ENCODE data around the gene FGD6.

The FGD6 gene

GRCh38 chr12:95206916-95207315, 10.4 kb downstream of the FGD6 start (continued):
- TF ChIP-seq POU6F1 (CRISPR knock-in tag; IDR thresholded peaks at IDR 0.05; ENCODE audit: borderline replicate concordance, low read depth), result no peak
- no peak for TF ChIP-seq ZFP3 (CRISPR knock-in tag; IDR thresholded peaks at IDR 0.05)
- no peak for TF ChIP-seq ZNF565 (CRISPR knock-in tag; conservative IDR thresholded peaks at IDR 0.05; ENCODE audit: low read depth)
- TF ChIP-seq ZC3H10 (CRISPR knock-in tag; IDR thresholded peaks at IDR 0.05), result no peak
- no peak for TF ChIP-seq ESRRG (CRISPR knock-in tag; IDR thresholded peaks at IDR 0.05)
- no peak for TF ChIP-seq ZNF70 (CRISPR knock-in tag; IDR thresholded peaks at IDR 0.05)

- peak; percentile 72 for ATAC-seq
- TF ChIP-seq ZFP3 (CRISPR knock-in tag; IDR thresholded peaks at IDR 0.05) (no peak), CSRNP3 (CRISPR knock-in tag; IDR thresholded peaks at IDR 0.05) (no peak)
- TF ChIP-seq, protein P1, sequence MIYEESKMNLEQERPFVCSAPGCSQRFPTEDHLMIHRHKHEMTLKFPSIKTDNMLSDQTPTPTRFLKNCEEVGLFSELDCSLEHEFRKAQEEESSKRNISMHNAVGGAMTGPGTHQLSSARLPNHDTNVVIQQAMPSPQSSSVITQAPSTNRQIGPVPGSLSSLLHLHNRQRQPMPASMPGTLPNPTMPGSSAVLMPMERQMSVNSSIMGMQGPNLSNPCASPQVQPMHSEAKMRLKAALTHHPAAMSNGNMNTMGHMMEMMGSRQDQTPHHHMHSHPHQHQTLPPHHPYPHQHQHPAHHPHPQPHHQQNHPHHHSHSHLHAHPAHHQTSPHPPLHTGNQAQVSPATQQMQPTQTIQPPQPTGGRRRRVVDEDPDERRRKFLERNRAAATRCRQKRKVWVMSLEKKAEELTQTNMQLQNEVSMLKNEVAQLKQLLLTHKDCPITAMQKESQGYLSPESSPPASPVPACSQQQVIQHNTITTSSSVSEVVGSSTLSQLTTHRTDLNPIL (CRISPR knock-in tag; IDR thresholded peaks at IDR 0.05; ENCODE audit: low read depth), result no peak
Observed at GRCh38 chr12:95205685-95206084, 11.6 kb downstream of the FGD6 start.

- no peak for ATAC-seq
- no peak for TF ChIP-seq ZNF565 (CRISPR knock-in tag; conservative IDR thresholded peaks at IDR 0.05; ENCODE audit: low read depth)
- TF ChIP-seq TOX (CRISPR knock-in tag; IDR thresholded peaks at IDR 0.05; ENCODE audit: borderline replicate concordance), result no peak
Observed at GRCh38 chr12:95205016-95205624, 12.1 kb downstream of the FGD6 start.

- TF ChIP-seq TOX (CRISPR knock-in tag; IDR thresholded peaks at IDR 0.05; ENCODE audit: borderline replicate concordance), result no peak
- TF ChIP-seq RARB (CRISPR knock-in tag; IDR thresholded peaks at IDR 0.05), result no peak
- no peak for TF ChIP-seq ESRRG (CRISPR knock-in tag; IDR thresholded peaks at IDR 0.05)
- peak; percentile 10; the same call in 1 of the 2 replicates for TF ChIP-seq ISL1 (CRISPR knock-in tag; IDR thresholded peaks at IDR 0.05)
- peak; percentile 81 for ATAC-seq
Observed at GRCh38 chr12:95204141-95204866, 13.0 kb downstream of the FGD6 start.

DNA sequence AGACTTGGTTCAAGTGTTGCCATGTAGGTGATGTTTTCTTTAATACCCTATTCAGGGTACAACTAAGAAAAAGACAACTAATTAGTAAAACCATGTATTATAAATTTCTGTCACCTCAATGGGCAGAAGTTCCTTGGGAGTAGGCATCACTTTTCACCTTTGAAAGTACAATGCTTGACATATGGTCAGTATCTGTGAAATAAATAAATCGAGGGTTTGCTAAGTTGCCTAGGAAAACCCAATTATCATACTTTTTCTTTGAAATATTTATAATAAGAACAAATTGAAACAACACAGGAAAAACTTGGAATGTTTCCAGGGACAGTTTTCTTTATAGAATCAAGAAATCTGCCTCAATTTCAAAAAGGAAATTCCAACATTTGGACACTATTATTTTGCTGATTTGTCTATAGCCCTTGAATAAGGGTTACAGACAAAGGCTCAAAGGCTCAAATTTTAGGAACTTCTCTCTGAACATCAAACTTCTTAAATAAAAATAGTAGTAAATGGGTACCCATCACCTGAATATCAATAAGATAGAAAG, 13.7 kb downstream of the FGD6 start:
- no peak for ATAC-seq
- no peak for TF ChIP-seq ESRRG (CRISPR knock-in tag; IDR thresholded peaks at IDR 0.05)
- TF ChIP-seq GLIS3 (CRISPR knock-in tag; IDR thresholded peaks at IDR 0.05), result no peak
- TF ChIP-seq ZNF70 (CRISPR knock-in tag; IDR thresholded peaks at IDR 0.05), result no peak
- TF ChIP-seq ARNTL (CRISPR knock-in tag; IDR thresholded peaks at IDR 0.05; ENCODE audit: borderline replicate concordance, low read depth), result no peak
- no peak for TF ChIP-seq CSRNP3 (CRISPR knock-in tag; IDR thresholded peaks at IDR 0.05)
- no peak for TF ChIP-seq TSHZ2 (CRISPR knock-in tag; IDR thresholded peaks at IDR 0.05)
- no peak for TF ChIP-seq ZFP30 (CRISPR knock-in tag; IDR thresholded peaks at IDR 0.05)
- no peak for TF ChIP-seq ZNF565 (CRISPR knock-in tag; conservative IDR thresholded peaks at IDR 0.05; ENCODE audit: low read depth)
- TF ChIP-seq ZNF8 (CRISPR knock-in tag; IDR thresholded peaks at IDR 0.05), result no peak
- TF ChIP-seq SNAI2 (CRISPR knock-in tag; IDR thresholded peaks at IDR 0.05), result no peak
- TF ChIP-seq, protein P1 (CRISPR knock-in tag; IDR thresholded peaks at IDR 0.05; ENCODE audit: low read depth), result no peak
- TF ChIP-seq RARB (CRISPR knock-in tag; IDR thresholded peaks at IDR 0.05), result no peak
- no peak for TF ChIP-seq POU6F1 (CRISPR knock-in tag; IDR thresholded peaks at IDR 0.05; ENCODE audit: borderline replicate concordance, low read depth)
